Transverse colon (tissue), 4 donors: ENCODE results near the gene CCDC33.

Experiments used
- CTCF ChIP-seq, 5 experiments: fragments of 200-600 bp in 3 of 5; fragments of 450-650 bp in 2 of 5; sonication (generic) in 3 of 5; IDR thresholded peaks; 1 replicate in 2 of 5; 2 replicates in 3 of 5; pipeline ENCODE4 v1.5.1; 2016 to 2017; ENCODE audit warnings: antibody characterized with exemption in 5 of 5, inconsistent platforms in 3 of 5, mild to moderate bottlenecking in 2 of 5, moderate library complexity in 1 of 5
- POLR2A ChIP-seq: fragments of 450-650 bp; IDR thresholded peaks from one replicate; pipeline ENCODE4 v1.6.1; 2016; ENCODE audit warnings: antibody characterized with exemption, mild to moderate bottlenecking, moderate library complexity
- POLR2AphosphoS5 ChIP-seq, 3 donors: sonication (generic); formaldehyde crosslinking; IDR thresholded peaks; one replicate each; pipeline ENCODE4 v1.6.1; 2016; ENCODE audit warnings: antibody characterized with exemption in 3 of 3

GRCh38 chr15:74262151-74262550 is 26.0 kb downstream of the CCDC33 start:
- no peak for TF ChIP-seq CTCF (IDR thresholded peaks at IDR 0.05)
- no peak for TF ChIP-seq POLR2A
- TF ChIP-seq POLR2AphosphoS5 (IDR thresholded peaks at IDR 0.05) = no peak
